CD14-positive monocyte (primary cell): Measurements from ENCODE around the gene MACROH2A2. TPM values are rescaled to one million over a fixed set of nuclear protein-coding genes. Genes with fewer than 3 reads are reported as not detected.

Experiments
- DNase-seq, 3 donors: peaks; one replicate each; pipeline ENCODE4 v3.0.0-alpha.2; 2011 to 2022
- H2AFZ ChIP-seq: 2 replicates; pipeline ENCODE4 v1.6.0; 2012; ENCODE audit warnings: mild to moderate bottlenecking, low read depth, low read length, inconsistent platforms; ENCODE audit not compliant: insufficient read depth, poor library complexity, severe bottlenecking
- H3K27ac ChIP-seq, 2 donors: 1 replicate in 1 of 2; 2 replicates in 1 of 2; pipeline ENCODE4 v1.5.1; 2012 to 2013; ENCODE audit warnings: low read length in 2 of 2, control low read depth in 1 of 2, inconsistent platforms in 1 of 2, low read depth in 1 of 2, mild to moderate bottlenecking in 1 of 2
- H3K27me3 ChIP-seq, 2 donors: one replicate each; pipeline versions ENCODE4 v1.6.0 to v1.6.1; 2011 to 2013; ENCODE audit warnings: low read length in 2 of 2; ENCODE audit not compliant: control insufficient read depth in 2 of 2, insufficient read depth in 2 of 2
- H3K36me3 ChIP-seq, 2 donors: replicated peaks in 1 of 2; 1 replicate in 1 of 2; 2 replicates in 1 of 2; pipeline versions ENCODE4 v1.5.1 to v1.6.1; 2012 to 2013; ENCODE audit warnings: low read length in 2 of 2, control low read depth in 1 of 2, inconsistent platforms in 1 of 2, mild to moderate bottlenecking in 1 of 2; ENCODE audit not compliant: insufficient read depth in 2 of 2, control insufficient read depth in 1 of 2
- H3K4me1 ChIP-seq, 2 donors: 1 replicate in 1 of 2; 2 replicates in 1 of 2; pipeline versions ENCODE4 v1.5.1 to v1.6.1; 2012 to 2013; ENCODE audit warnings: low read length in 2 of 2, control low read depth in 1 of 2, inconsistent platforms in 1 of 2, mild to moderate bottlenecking in 1 of 2, moderate library complexity in 1 of 2; ENCODE audit not compliant: insufficient read depth in 2 of 2, control insufficient read depth in 1 of 2
- H3K4me2 ChIP-seq: replicated peaks from 2 replicates; pipeline ENCODE3; 2012; ENCODE audit warnings: low read length, moderate library complexity, mild to moderate bottlenecking; ENCODE audit not compliant: poor library complexity, severe bottlenecking; ENCODE audit errors: extremely low read depth
- H3K4me3 ChIP-seq, 3 experiments: fragments of 200-600 bp in 1 of 3; sonication (generic) in 1 of 3; replicated peaks in 1 of 3; 1 replicate in 2 of 3; 2 replicates in 1 of 3; pipeline ENCODE4 v1.5.1; 2011 to 2013; ENCODE audit warnings: low read length in 3 of 3, mild to moderate bottlenecking in 3 of 3, control low read depth in 2 of 3, low read depth in 2 of 3, inconsistent platforms in 1 of 3, moderate library complexity in 1 of 3
- H3K79me2 ChIP-seq: 2 replicates; pipeline ENCODE4 v1.6.0; 2012; ENCODE audit warnings: mild to moderate bottlenecking, control low read depth, inconsistent platforms, low read length, moderate library complexity; ENCODE audit not compliant: insufficient read depth
- H3K9ac ChIP-seq: 2 replicates; pipeline ENCODE4 v1.6.0; 2017; ENCODE audit warnings: low read length, mild to moderate bottlenecking; ENCODE audit not compliant: insufficient read depth, poor library complexity, severe bottlenecking
- H3K9me3 ChIP-seq, 2 donors: replicated peaks in 1 of 2; 1 replicate in 1 of 2; 2 replicates in 1 of 2; pipeline versions ENCODE4 v1.5.1 to v1.6.1; 2012 to 2013; ENCODE audit warnings: low read length in 2 of 2, control low read depth in 1 of 2; ENCODE audit not compliant: control insufficient read depth in 1 of 2, insufficient read depth in 1 of 2
- H4K20me1 ChIP-seq: 2 replicates; pipeline ENCODE4 v1.6.0; 2012; ENCODE audit warnings: mild to moderate bottlenecking, low read length, control low read depth, moderate library complexity; ENCODE audit not compliant: insufficient read depth
- H3K27ac Mint-ChIP-seq, 7 donors: one replicate each; pipeline ENCODE4 v1.8.0; 2020; ENCODE audit warnings: mild to moderate bottlenecking in 7 of 7, mixed read lengths in 7 of 7, moderate library complexity in 6 of 7, inconsistent platforms in 2 of 7
- H3K27me3 Mint-ChIP-seq, 3 donors: one replicate each; pipeline ENCODE4 v1.8.0; 2021 to 2022; ENCODE audit warnings: low read depth in 3 of 3, mild to moderate bottlenecking in 3 of 3, mixed read lengths in 3 of 3, moderate library complexity in 3 of 3, inconsistent platforms in 1 of 3
- H3K36me3 Mint-ChIP-seq, 2 donors: one replicate each; pipeline ENCODE4 v1.8.0; 2020; ENCODE audit warnings: mixed read lengths in 2 of 2, inconsistent platforms in 1 of 2, mild to moderate bottlenecking in 1 of 2
- H3K4me1 Mint-ChIP-seq: one replicate; pipeline ENCODE4 v1.8.0; 2020; ENCODE audit warnings: mild to moderate bottlenecking, mixed read lengths
- H3K4me3 Mint-ChIP-seq, 2 donors: one replicate each; pipeline ENCODE4 v1.8.0; 2020; ENCODE audit warnings: mild to moderate bottlenecking in 2 of 2, mixed read lengths in 2 of 2, moderate library complexity in 1 of 2
- H3K9me3 Mint-ChIP-seq, 7 donors: one replicate each; pipeline ENCODE4 v1.8.0; 2020 to 2022; ENCODE audit warnings: mixed read lengths in 7 of 7, mild to moderate bottlenecking in 6 of 7, moderate library complexity in 6 of 7, inconsistent platforms in 2 of 7
- WGBS: methylation state at CpG from one replicate; pipeline ENCODE4 v1.1.5; 2013; ENCODE audit warnings: missing lambda C conversion rate; ENCODE audit not compliant: insufficient coverage; 5-methylcytosine and 5-hydroxymethylcytosine counted together
- intact Hi-C, 2 donors: fragments of 100-400 bp; cut with micrococcal nuclease; formaldehyde crosslinking; loops; one replicate each; pipeline versions ENCODE4 v1.15.0 to v1.15.1; 2023
- polyA plus RNA-seq, 3 donors: library from polyadenylated mRNA; depleted of rRNA in 1 of 3; unstranded in 2 of 3; stranded (reverse) in 1 of 3; fragments of 300-500 nt in 2 of 3; fragments of >200 nt in 1 of 3; fragmentation: Illumina TruSeq in 2 of 3; gene quantifications; 1 replicate in 2 of 3; 2 replicates in 1 of 3; pipeline ENCODE4 v1.2.3, GENCODE V29; 2012 to 2021
- TF ChIP-seq, protein P1 (sequence below): fragments of 200-600 bp; IDR thresholded peaks from one replicate; pipeline ENCODE4 v1.8.0; 2022; ENCODE audit warnings: antibody characterized with exemption, mild to moderate bottlenecking

Gene MACROH2A2
- polyA plus RNA-seq, 3 donors = 1.0 to 1.9 (median 1.7) TPM

DNA sequence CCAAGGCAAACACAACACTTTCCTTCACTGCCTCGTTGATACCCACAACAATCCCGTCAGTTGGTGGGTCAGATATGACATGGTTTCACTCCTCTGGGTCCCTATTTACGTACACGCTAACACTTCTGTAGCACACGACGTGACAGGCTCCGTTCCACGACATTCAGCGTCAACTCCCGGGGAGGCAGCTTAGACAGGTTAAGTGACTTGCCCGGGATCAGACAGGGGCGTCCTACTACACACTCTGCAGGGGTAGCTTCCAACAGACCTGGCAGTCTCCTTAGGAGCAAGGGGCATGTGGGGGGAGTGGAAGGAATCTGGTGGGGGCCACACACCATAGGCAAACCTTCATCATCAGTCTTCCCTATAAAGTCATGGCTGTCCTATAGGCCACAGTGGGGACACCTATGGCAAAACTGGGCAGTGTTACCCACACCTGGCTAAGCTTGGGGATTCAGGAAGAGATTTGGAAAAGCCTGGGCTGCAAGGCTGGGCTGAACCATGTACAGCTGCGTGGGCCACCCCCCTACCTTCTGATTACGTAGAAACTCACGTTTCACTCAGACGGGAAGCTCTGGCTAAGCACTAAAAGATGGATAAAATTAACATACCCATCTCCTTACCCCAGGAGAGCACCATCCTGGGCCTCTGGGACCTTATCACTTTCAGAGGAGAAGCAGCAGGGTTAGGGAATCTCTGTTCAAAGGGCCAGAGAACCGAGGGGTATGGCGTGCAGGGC is 91.9 kb downstream of the MACROH2A2 start:
- no peak overlapping the region for H3K27ac Mint-ChIP-seq
- Histone ChIP-seq H3K9me3 (no peaks in the 10 kb centered on the region), H2AFZ (no peak overlapping the region), H3K79me2 (peaks cover 28% of the 10 kb centered on the region), H3K4me3 (peak overlapping the region in 1 of 3 experiments; percentile 81), H3K36me3 (peaks cover 5 to 20% of the 10 kb centered on the region in 2 donors), H3K9ac (no peak overlapping the region), H3K27me3 (no peaks in the 10 kb centered on the region), H3K27ac (no peak overlapping the region), H4K20me1 (peaks cover 29% of the 10 kb centered on the region), H3K4me1 (peaks cover 15 to 29% of the 10 kb centered on the region in 2 donors), H3K4me2 (peak overlapping the region; percentile 98)
- TF ChIP-seq, protein P1, sequence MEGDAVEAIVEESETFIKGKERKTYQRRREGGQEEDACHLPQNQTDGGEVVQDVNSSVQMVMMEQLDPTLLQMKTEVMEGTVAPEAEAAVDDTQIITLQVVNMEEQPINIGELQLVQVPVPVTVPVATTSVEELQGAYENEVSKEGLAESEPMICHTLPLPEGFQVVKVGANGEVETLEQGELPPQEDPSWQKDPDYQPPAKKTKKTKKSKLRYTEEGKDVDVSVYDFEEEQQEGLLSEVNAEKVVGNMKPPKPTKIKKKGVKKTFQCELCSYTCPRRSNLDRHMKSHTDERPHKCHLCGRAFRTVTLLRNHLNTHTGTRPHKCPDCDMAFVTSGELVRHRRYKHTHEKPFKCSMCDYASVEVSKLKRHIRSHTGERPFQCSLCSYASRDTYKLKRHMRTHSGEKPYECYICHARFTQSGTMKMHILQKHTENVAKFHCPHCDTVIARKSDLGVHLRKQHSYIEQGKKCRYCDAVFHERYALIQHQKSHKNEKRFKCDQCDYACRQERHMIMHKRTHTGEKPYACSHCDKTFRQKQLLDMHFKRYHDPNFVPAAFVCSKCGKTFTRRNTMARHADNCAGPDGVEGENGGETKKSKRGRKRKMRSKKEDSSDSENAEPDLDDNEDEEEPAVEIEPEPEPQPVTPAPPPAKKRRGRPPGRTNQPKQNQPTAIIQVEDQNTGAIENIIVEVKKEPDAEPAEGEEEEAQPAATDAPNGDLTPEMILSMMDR = no peak
- H3K4me3 Mint-ChIP-seq = peak overlapping the region; percentile 86 to 92
- no peak for DNase-seq
- 87% methylated on average over 12 of the region's 18 CpGs for WGBS
- peaks cover 18 to 45% of the 10 kb centered on the region in 2 donors for H3K36me3 Mint-ChIP-seq
- peaks cover 0 to 3% (median 1%) of the 10 kb centered on the region in 3 donors for H3K27me3 Mint-ChIP-seq
- intact Hi-C loops = loop anchor here in 1 of 2 donors (10.0 kb wide), 1 partner anchor 260 kb away; the partner anchor contains the start of gene EIF4EBP2
- peaks cover 17% of the 10 kb centered on the region for H3K4me1 Mint-ChIP-seq
- no peaks in the 10 kb centered on the region for H3K9me3 Mint-ChIP-seq

DNA sequence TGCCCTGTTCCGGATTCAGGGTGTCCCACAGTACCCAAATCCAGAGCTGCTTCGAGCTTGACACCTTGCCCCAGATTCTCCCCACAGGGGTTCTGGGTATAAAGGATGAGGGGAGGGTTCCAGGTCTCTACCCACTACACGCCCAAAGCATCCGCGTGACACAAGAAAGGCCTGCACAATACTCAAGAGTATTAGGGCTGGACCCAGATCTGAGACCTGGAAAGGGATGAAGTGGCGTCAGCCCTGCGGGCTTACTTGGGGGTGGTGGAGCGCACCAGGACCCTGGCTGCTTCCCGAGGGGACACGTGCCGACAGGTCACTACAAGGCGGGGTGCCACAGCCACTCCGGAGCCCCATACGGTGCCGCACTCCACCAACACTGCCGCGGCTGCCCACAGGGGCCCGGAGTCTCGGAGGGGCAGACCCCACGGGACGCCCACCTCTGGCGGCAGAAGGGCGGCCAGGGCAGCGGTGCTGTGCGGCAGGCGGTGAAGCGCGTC is 92.6 kb downstream of the MACROH2A2 start:
- H3K4me3 ChIP-seq = peak overlapping the region; percentile 39 to 81 (median 77)
- H2AFZ ChIP-seq = peak overlapping the region; percentile 96
- no peak for DNase-seq
- WGBS = under 1% methylated on average over 23 of the region's 28 CpGs
- peak overlapping the region; percentile 78 for H3K9ac ChIP-seq
- H3K4me2 ChIP-seq = peak overlapping the region; percentile 98
- peak overlapping the region in 1 of 2 donors; percentile 84 for H3K27ac ChIP-seq
- intact Hi-C loops = loop anchor here in 1 of 2 donors (10.0 kb wide), 1 partner anchor 260 kb away; the partner anchor contains the start of gene EIF4EBP2
- peaks cover 30% of the 10 kb centered on the region for H3K79me2 ChIP-seq
- H3K9me3 ChIP-seq = no peaks in the 10 kb centered on the region
- H3K4me1 Mint-ChIP-seq = peaks cover 17% of the 10 kb centered on the region
- H3K27me3 Mint-ChIP-seq = peaks cover 0 to 3% (median 1%) of the 10 kb centered on the region in 3 donors
- no peaks in the 10 kb centered on the region for H3K9me3 Mint-ChIP-seq
- H3K27me3 ChIP-seq = no peaks in the 10 kb centered on the region
- TF ChIP-seq, protein P1 = no peak
- H3K36me3 Mint-ChIP-seq = peaks cover 18 to 45% of the 10 kb centered on the region in 2 donors
- peak overlapping the region in 1 of 7 donors; percentile 18 for H3K27ac Mint-ChIP-seq
- H3K36me3 ChIP-seq = peaks cover 11 to 22% of the 10 kb centered on the region in 2 donors
- peaks cover 36% of the 10 kb centered on the region for H4K20me1 ChIP-seq
- H3K4me1 ChIP-seq = peaks cover 15 to 29% of the 10 kb centered on the region in 2 donors
- H3K4me3 Mint-ChIP-seq = peak overlapping the region; percentile 86 to 92
